ENCODE measurements around the gene POU6F2.

DNA sequence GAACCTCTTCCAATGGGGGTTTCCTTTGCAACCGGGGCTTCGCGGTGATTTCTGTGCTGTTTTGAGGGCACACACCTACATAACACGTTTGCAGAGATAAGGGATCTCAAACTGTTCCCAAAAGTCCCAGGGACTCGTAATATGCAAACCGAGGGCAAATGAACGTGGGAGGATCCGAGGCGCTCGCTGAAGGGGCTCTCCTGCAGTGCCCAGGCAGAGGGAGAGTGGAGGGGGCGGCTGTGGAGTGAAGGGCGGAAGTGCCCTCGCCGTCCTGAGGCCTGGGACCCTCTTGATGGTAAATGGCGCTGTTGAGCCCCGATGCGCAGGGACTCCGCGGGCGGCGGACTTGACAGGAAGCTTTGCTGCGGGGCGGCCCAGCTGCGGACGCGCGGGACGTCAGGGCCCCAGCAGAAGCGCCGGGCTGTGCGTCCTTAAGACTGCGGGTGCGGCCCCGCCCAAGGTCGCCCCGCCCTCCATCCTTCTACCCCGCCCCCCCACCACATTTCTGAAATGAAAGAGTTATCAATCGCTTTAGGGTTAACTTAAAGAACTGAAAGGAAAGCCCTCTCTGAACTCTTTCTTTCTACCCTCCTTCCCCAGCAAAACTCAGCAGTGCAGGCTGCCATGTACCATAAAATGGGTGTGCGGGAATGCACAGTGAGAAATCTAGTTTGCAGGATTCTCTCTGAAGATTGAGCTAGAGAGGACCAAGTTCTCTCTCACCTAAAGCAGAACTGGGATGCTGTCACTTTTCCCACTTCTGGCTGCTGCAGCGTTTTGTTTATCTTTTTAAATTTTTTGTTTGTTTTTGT, 436.7 kb downstream of the POU6F2 start:
- TF ChIP-seq ZBTB7A (IDR thresholded peaks at IDR 0.05; ENCODE audit: low read depth): no peak
- TF ChIP-seq, protein P1, sequence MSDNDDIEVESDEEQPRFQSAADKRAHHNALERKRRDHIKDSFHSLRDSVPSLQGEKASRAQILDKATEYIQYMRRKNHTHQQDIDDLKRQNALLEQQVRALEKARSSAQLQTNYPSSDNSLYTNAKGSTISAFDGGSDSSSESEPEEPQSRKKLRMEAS (IDR thresholded peaks at IDR 0.05): no peak
- no peak for TF ChIP-seq CREB1 (IDR thresholded peaks at IDR 0.05; ENCODE audit: low read depth)
- TF ChIP-seq, protein P2, sequence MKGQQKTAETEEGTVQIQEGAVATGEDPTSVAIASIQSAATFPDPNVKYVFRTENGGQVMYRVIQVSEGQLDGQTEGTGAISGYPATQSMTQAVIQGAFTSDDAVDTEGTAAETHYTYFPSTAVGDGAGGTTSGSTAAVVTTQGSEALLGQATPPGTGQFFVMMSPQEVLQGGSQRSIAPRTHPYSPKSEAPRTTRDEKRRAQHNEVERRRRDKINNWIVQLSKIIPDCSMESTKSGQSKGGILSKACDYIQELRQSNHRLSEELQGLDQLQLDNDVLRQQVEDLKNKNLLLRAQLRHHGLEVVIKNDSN (IDR thresholded peaks at IDR 0.05): no peak
- TF ChIP-seq EGR1 (IDR thresholded peaks at IDR 0.05): no peak
- TF ChIP-seq EP300 (IDR thresholded peaks at IDR 0.05; ENCODE audit: borderline replicate concordance): no peak
- no peak for TF ChIP-seq RAD21 (IDR thresholded peaks at IDR 0.05; ENCODE audit: low read depth)
